Left ventricle myocardium inferior (tissue), 1 donor: ENCODE measurements around the gene PLPP1. TPM values are rescaled to one million over a fixed set of nuclear protein-coding genes. Genes with fewer than 3 reads are reported as not detected.

ENCODE experiments used
- DNase-seq: peaks from one replicate; pipeline ENCODE4 v3.0.0-alpha.2; 2020
- H3K27ac ChIP-seq: fragments of 200-600 bp; replicated peaks from 2 replicates; pipeline ENCODE4 v1.8.0; 2021
- H3K27me3 ChIP-seq: fragments of 200-600 bp; 2 replicates; pipeline ENCODE4 v1.8.0; 2021; ENCODE audit warnings: low read depth
- H3K36me3 ChIP-seq: fragments of 200-600 bp; 2 replicates; pipeline ENCODE4 v1.8.0; 2021
- H3K4me1 ChIP-seq: fragments of 200-600 bp; 2 replicates; pipeline ENCODE4 v1.8.0; 2021
- H3K4me3 ChIP-seq: fragments of 200-600 bp; 2 replicates; pipeline ENCODE4 v1.8.0; 2021; ENCODE audit warnings: mild to moderate bottlenecking, moderate library complexity
- H3K9me3 ChIP-seq: fragments of 200-600 bp; replicated peaks from 2 replicates; pipeline ENCODE4 v1.8.0; 2021
- CTCF ChIP-seq: fragments of 200-600 bp; IDR thresholded peaks from 2 replicates; pipeline ENCODE4 v1.8.0; 2021; ENCODE audit warnings: antibody characterized with exemption, mild to moderate bottlenecking, borderline replicate concordance
- intact Hi-C: fragments of 100-400 bp; cut with micrococcal nuclease; formaldehyde crosslinking; loops from one replicate; pipeline ENCODE4 v1.11.0; 2022
- total RNA-seq: library from RNA; stranded (reverse); fragmentation: NEBNext Ultra II Directional; extraction: Animal tissue kit (Norgen Biotek cat#: 25700); gene quantifications from one replicate; pipeline ENCODE4 v1.2.1, GENCODE V29; 2021
- donor health status: DM: no; HTN: yes; CAD: no; lungs with severe emphysema.

Gene PLPP1
- total RNA-seq, 1 donor from 2014 or later = 72.6 TPM

- no peak for DNase-seq
- Histone ChIP-seq H3K4me1 (peaks cover 20% of the 10 kb centered on the region), H3K36me3 (peaks cover 35% of the 10 kb centered on the region), H3K27me3 (no peaks in the 10 kb centered on the region), H3K4me3 (no peak overlapping the region), H3K9me3 (no peaks in the 10 kb centered on the region), H3K27ac (no peak overlapping the region)
- intact Hi-C loops = no loop called here
- TF ChIP-seq CTCF = no peak
Measured at GRCh38 chr5:55413644-55414043, 121.1 kb downstream of the PLPP1 start.

DNA sequence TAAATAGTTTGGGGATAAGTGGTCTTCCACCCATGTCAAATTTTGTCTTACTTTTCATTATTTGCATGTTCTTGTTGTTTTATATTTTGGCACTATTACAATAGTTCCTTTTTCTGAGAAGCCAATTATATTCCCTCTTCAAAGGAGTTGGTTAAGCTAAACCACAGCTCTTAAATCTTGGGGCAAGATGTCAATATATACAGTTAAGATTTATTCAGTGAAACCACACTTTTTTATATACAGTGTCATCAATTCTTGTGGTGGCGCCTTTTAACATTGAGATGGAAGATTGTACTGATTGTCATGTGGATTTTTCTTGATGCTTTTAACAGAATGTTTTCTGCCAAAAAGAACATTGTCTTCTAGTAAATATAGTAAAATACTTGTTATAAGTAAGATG is 122.9 kb downstream of the PLPP1 start:
- peaks cover 35% of the 10 kb centered on the region for H3K36me3 ChIP-seq

DNA sequence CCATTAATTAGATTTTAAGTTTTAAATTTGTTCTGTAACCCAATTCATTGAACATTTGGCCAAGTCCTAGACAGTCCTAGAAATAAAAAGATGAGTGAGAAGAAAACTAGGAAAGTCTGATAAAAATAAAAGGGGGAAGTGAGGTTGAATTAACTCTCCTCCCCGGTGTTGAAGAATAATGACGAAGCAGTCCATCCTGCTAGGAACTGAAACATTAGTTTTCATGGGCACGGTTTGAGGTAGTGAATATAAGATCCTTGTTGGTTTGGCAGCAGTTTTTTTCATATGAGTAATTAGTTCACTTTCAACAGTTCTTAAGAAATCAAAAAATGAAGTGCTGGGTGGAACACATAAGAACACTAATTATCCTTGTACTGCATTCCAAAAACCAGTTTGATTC is 123.9 kb downstream of the PLPP1 start:
- Histone ChIP-seq H3K27ac (no peak overlapping the region), H3K9me3 (no peaks in the 10 kb centered on the region), H3K4me3 (no peak overlapping the region), H3K36me3 (peaks cover 43% of the 10 kb centered on the region), H3K4me1 (peaks cover 26% of the 10 kb centered on the region), H3K27me3 (no peaks in the 10 kb centered on the region)
- TF ChIP-seq CTCF = no peak
- intact Hi-C loops = no loop called here
- DNase-seq = no peak

More for the DNA sequence above, 122.9 kb downstream of the PLPP1 start:
- Histone ChIP-seq H3K4me3 (no peak overlapping the region), H3K4me1 (peaks cover 31% of the 10 kb centered on the region), H3K27ac (no peak overlapping the region), H3K27me3 (no peaks in the 10 kb centered on the region), H3K9me3 (no peaks in the 10 kb centered on the region)
- intact Hi-C loops = no loop called here
- DNase-seq = no peak
- TF ChIP-seq CTCF = no peak

DNA sequence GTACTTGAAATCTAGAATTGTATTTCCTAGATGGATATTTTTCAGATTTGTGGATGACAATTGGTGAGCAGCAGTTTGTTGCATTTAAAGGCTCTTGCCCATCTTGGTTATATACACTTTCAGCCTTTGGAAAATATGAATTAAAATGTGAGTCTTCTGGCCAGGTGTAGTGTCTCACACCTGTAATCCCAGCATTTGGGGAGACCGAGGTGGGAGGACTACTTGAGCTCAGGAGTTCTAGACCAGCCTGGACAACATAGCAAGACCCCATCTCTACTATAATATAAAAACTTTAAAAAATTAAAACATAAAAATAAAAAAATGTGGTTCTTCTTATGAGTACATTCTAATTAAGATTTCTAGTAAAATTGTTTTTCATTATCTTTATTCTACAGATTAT is 125.0 kb downstream of the PLPP1 start:
- intact Hi-C loops = loop anchor here (5.0 kb wide), 1 partner anchor 283 kb away; no protein-coding TSS in a partner anchor
- H3K4me1 ChIP-seq = peaks cover 17% of the 10 kb centered on the region
- H3K9me3 ChIP-seq = no peaks in the 10 kb centered on the region
- H3K4me3 ChIP-seq = no peak overlapping the region
- no peak for TF ChIP-seq CTCF
- H3K27me3 ChIP-seq = no peaks in the 10 kb centered on the region
- peaks cover 54% of the 10 kb centered on the region for H3K36me3 ChIP-seq
- no peak for DNase-seq
- no peak overlapping the region for H3K27ac ChIP-seq

DNA sequence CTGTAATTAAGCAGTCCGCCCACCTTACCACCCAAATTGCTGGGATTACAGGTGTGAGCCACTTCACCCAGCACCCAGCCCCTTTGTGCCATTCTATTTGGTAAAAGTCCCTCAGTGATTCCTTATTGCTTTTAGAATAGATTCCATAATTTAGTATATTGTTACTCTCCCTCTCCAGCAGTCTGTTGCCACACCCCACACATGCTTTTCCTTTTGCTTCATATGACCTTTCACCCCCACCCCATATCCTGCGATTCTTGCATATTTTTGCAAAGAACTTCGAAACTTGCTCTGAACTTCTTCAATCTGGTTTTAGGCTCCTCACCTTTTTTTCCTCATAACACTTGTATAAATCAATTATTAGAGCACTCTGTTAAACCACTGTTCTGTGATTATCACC is 126.8 kb downstream of the PLPP1 start:
- H3K27me3 ChIP-seq = no peaks in the 10 kb centered on the region
- TF ChIP-seq CTCF = no peak
- DNase-seq = no peak
- intact Hi-C loops = loop anchor here (5.0 kb wide), 1 partner anchor 284 kb away; no protein-coding TSS in a partner anchor
- H3K27ac ChIP-seq = peak overlapping the region; percentile 28
- H3K9me3 ChIP-seq = no peaks in the 10 kb centered on the region
- peaks cover 17% of the 10 kb centered on the region for H3K4me1 ChIP-seq
- no peak overlapping the region for H3K4me3 ChIP-seq
- H3K36me3 ChIP-seq = peaks cover 53% of the 10 kb centered on the region
